ENCODE results near the gene PLBD2. TPM values are rescaled to one million over a fixed set of nuclear protein-coding genes. Genes with fewer than 3 reads are reported as not detected.

Gene PLBD2
- polyA plus RNA-seq, 5 donors = 16.4 to 23.1 (median 19.9) TPM

DNA sequence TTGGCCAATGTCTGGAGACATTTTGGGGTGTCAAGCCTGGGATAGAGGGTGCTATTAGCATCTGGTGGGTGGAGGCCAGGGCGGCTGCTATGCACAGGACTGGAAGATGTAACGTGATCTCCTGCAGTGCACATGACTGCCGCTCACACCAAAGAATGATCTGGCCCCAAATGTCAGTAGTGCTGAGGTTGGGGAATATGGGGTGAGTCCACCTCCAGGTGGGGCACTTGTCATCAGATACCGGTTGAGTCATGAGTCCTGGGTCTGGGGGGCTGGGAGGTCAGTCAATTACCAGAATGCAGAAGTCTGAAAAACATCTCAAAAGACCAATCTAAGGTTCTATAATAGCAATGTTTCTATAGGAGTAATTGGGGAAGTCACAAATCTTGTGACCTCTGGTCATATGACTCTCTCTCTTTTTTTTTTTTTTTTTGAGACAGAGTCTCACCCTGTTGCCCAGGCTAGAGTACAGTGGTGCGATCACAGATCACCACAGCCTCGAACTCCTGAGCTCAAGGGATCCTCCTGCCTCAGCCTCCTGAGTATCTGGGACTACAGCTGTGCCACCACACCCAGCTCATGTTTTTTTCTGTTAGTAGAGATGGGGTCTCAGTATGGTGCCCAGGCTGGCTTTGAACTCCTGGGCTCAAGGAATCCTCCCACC lies 57.8 kb downstream of the PLBD2 start:
- no peak for DNase-seq

- no peak for DNase-seq
Observed at GRCh38 chr12:113418213-113418879, 60.0 kb downstream of the PLBD2 start.

- DNase-seq = no peak
Observed at GRCh38 chr12:113420996-113421595, 62.7 kb downstream of the PLBD2 start.

- DNase-seq = peak; percentile 42
Observed at GRCh38 chr12:113422030-113422885, 63.9 kb downstream of the PLBD2 start, which contains the start of gene SDSL. Gene SDSL (plus strand): TSS chr12:113422380. CDS start chr12:113427983, 5,603 bp downstream.

- no peak for DNase-seq
Observed at GRCh38 chr12:113422886-113423669, 64.7 kb downstream of the PLBD2 start.

GRCh38 chr12:113424456-113424855 lies 66.1 kb downstream of the PLBD2 start:
- no peak for DNase-seq

DNA sequence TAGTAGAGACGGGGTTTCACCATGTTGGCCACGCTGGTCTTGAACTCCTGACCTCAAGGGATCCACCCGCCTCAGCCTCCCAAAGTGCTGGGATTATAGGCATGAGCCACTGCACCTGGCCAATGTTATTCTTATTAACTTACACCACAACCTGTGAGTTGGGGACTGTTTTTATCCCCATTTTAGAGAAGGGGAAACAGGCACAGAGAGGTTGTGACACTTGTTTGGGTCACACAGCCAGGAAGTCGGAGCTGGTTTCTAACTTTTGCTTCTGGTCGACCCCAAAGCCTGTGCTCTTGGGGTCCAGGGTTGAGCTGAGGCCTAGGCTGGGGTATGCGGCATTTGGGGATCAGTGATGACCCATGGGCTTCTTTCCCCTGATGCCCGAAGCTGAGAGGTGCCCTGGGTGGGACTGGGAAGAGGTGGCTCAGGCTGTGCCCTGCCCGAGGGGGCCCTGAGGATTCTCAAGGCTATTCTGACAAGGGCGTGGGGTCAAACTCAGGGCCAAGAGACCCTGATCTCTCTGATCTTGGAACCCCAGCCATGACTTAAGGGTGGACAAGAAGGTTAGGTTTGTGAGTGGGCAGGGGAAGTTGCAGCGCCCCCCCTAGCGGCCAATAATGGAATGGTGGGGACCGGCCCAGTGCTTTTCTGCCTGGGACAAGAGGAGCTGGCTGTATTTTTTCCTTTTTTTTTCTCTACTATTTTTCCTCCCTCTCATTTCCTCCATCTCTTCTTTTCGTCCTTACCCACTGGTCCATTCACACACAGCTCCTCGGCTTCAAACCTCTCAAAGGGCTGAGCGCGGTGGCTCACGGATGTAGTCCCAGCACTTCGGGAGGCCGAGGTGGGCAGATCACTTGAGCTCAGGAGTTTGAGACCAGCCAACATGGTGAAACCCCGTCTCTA lies 66.8 kb downstream of the PLBD2 start:
- no peak for DNase-seq

DNA sequence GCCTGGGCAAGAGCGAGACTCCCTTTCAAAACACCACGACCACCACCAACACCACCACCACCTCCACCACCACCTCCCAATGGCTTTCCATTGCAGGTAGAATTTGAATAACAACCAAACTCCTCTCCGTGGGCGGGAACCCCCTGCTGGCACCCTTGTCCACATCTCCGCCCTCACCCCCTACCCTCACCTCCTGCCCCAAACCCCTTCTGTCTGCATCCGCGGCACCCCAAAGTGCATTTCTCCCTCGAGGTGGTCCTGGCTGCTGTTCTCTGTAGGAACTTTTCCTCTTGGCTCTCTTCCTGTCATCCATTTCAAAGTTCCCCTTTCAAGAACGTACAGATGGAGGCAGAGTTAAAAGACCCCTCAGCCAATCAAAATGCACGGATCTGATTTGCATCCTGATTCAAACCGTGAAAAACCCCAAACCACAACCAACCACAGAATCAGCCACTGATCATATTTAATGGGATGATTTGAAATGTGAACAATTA lies 67.6 kb downstream of the PLBD2 start:
- DNase-seq = no peak

- no peak for DNase-seq
Observed at GRCh38 chr12:113427882-113428281, 69.5 kb downstream of the PLBD2 start.

- no peak for DNase-seq
Observed at GRCh38 chr12:113428482-113428881, 70.1 kb downstream of the PLBD2 start.

- DNase-seq = no peak
Observed at GRCh38 chr12:113432986-113433385, 74.6 kb downstream of the PLBD2 start.

DNA sequence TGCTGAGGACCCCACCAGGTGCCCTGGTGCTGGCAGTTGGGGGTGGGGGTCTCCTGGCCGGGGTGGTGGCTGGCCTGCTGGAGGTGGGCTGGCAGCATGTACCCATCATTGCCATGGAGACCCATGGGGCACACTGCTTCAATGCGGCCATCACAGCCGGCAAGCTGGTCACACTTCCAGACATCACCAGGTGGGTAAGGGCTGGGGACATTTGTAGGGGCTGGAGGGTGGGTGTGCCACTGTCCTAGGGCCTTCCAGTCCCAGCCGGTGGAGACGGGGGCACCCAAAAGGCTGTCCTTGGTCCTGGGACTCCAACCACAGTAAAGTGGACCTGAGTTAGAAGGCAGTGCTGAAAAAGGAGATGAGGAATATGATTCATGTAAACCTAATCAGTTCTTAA lies 77.0 kb downstream of the PLBD2 start:
- no peak for DNase-seq

DNA sequence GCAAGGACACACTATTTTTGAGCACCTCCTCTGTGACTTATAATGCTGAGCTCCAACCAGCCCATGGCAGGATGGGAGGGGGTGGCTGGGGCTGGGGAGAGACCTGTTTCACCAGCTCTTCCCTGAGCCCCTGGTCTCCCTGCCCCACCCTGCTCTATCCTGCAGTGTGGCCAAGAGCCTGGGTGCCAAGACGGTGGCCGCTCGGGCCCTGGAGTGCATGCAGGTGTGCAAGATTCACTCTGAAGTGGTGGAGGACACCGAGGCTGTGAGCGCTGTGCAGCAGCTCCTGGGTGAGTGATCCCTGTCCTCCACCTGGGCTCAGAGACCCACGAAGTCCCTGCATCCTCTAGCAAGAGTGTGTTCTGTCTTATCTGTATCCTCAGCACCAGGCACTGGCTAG lies 78.2 kb downstream of the PLBD2 start:
- DNase-seq = no peak

DNA sequence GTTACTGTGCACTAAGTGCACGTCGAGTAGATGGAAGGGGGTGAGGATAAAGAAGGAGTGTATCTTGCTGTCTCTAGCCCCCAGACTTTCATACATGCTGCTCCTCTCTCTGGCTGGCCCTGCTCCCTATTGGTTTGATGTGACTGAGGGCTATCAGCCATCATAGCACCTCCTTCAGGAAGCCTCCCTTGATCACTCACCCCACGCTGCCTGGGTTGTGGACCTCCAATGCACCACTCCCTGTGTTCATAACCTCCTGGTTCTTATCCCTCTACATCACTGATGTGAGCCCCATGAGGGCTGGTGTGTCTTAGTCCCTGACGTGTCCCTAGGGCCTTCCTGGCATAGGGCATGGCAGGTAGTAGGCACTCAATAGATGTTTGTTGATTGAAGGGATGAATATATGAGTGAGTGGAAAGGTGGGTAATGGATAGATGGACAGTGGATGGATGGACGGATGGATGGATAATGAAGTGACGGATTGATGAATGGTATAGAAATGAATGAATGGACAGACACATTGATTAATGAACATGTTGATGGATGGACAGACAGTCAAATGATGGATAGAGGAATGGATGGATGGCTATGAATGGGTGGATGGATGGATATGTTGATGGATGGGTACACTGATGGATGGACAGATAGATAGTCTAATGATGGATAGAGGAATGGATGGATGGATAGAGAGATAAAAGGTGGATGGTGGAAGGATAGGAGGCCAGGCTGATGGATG lies 78.8 kb downstream of the PLBD2 start:
- no peak for DNase-seq

- no peak for DNase-seq
Observed at GRCh38 chr12:113437729-113438100, 79.3 kb downstream of the PLBD2 start.

GRCh38 chr12:113438523-113439300 lies 80.3 kb downstream of the PLBD2 start:
- no peak for DNase-seq

- no peak for DNase-seq
Observed at GRCh38 chr12:113439301-113439597, 80.9 kb downstream of the PLBD2 start.

DNA sequence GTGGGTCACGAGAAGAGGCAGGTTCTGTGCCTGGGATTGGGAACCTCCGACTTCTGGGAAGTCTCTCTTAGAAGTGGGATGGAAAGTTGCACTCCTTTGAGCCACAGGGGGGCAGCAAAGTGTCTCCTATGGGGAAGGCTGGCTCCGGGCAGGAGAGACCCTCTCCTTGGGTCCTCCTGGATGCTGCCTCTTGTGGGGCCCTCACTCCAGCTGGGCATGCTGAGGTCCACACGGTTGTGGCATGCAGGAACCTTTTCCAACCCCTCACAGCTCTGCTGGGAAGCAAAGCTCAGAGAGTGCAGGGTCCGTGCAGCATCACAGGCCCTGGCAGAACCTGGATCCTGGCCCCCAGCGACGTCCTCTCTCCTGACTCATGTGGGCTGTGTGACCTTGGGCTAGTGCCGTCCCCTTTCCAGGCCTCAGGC lies 81.2 kb downstream of the PLBD2 start:
- no peak for DNase-seq

GRCh38 chr12:113440336-113440735 lies 81.9 kb downstream of the PLBD2 start:
- no peak for DNase-seq
